ENCODE results near the gene GNAT1.
"Not testable (repeated sequence)": the region's sequence is repeated elsewhere in the genome, so short reads cannot be mapped to it uniquely, and the experiment has no call there.

GNAT1 gene

GRCh38 chr3:50224639-50225038 is 33.2 kb downstream of the GNAT1 start:
- no peak for FAIRE-seq

DNA sequence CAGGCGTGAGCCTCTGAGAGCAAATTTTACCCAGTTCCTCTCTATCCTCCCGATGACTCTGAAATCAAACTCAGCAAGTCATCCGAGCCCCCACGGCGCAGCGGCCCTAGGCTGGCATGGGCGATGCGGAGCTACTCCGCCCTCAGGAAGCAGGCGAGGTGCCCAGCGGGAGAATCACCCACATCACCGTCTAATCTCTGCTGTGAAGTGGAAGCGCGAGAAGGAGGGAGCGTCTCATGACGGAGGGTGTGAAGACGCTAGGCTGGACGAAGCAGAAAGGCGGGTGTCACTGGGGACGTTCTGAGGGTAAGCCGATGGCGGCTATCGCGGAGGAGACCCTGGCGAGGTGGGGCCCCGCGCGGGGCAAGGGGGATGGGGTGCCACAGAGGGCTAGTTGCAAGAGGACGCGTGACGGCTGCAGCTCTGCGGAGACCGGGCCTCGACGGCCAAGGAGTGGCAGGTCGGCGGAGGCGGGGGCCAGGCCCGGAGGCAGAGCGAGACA is 35.5 kb downstream of the GNAT1 start:
- no peak for FAIRE-seq

DNA sequence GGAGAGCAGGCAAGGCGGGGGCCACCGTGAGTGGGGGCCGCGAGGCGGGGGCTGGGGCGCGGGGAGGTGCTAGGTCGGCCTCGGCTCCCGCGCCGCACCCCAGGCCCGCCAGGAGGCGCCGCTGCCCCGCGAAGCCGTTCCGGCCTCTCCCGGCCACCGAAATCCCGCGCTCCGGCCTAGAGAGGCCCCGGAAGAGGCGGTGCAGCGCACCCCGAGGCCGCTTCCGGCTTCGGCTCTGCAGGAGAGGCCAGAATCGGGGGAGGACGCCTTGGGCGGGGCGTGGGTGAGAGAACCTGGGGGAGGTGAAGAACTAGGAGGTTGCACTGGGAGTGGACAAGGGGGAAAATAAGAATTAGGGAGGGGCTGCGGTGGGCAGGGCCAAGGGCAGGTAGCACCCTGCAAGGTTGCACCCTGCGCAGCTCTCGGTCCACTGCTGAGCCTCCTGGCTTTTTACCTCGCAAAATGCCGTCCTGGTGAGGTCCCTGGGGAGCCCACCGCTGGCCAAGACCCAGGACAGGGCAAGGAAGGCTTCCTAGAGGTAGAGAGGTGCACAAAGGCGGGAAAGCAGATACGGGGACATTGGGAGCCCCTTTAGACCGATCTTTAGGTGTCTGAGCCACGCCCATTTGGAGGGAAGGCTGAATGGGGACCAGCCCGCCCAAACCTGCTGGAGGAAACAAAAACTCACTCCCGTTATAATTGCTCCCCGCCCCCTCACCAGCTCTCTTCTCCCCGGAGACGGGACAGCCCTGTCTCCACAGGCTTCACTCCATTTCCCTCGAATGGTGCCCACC is 36.2 kb downstream of the GNAT1 start:
- peak; percentile 86 for FAIRE-seq

DNA sequence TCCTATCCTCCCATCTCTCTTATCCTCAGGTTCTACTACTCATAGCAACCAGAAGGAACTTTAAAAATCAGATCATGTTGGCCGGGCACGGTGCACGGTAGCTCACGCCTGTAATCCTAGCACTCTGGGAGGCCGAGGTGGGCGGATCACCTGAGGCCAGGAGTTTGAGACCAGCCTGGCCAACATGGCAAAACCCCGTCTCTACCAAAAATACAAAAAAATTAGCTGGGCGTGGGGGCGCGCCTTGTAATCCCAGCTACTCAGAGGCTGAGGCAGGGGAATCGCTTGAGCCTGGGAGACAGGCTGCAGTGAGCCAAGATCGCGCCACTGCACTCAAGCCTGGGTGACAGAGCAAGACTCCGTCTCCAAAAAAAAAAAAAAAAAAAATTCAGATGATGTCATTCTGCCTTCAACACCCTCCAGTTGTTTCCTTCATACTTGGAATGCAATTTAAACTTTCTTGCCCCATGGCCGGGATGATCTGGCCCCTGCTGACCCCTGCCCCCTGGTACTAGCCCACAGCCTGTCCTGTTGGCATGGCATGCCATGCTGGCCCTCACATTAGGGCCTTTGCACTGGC is 36.9 kb downstream of the GNAT1 start:
- not testable (repeated sequence) for FAIRE-seq

DNA sequence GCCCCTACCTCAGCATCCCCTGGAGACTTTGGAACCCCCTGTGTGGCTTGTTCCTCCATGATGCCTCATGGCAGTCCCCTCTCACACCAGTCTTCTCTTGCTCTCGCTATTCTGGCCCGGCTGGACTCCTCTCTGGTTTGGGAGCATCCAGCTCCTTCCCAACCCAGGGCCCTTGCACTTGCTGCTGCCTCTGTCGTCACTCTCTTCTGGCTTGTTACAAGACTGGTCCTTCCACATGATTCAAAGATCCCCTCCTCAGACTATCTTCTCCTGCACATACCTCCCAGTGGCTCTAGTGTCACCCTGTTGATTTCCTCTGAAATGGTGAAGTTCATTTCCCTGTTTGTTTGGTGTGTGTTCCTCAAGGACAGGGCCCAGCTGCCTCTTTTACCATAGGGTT is 38.1 kb downstream of the GNAT1 start:
- no peak for FAIRE-seq

- no peak for FAIRE-seq
Measured at GRCh38 chr3:50230104-50230793, 38.8 kb downstream of the GNAT1 start.

DNA sequence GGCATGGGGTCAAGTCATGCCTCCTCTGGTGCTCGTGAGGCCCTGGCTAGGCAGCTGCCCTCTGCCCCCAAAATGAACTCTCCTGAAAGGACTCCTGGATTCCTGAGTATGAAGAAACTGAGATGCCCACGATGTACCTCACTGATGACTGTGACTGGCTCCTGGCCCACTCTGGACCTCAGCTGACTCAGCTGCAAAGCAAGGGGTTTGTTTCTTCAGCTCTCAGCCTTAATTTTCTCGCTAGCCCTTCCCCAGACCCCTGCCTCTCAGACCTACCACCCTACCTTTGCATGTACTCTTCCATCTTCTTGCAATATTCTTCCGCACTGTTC is 39.4 kb downstream of the GNAT1 start:
- no peak for FAIRE-seq

- FAIRE-seq: no peak
Measured at GRCh38 chr3:50231581-50231980, 40.2 kb downstream of the GNAT1 start.

- no peak for FAIRE-seq
Measured at GRCh38 chr3:50232303-50232702, 40.9 kb downstream of the GNAT1 start.

DNA sequence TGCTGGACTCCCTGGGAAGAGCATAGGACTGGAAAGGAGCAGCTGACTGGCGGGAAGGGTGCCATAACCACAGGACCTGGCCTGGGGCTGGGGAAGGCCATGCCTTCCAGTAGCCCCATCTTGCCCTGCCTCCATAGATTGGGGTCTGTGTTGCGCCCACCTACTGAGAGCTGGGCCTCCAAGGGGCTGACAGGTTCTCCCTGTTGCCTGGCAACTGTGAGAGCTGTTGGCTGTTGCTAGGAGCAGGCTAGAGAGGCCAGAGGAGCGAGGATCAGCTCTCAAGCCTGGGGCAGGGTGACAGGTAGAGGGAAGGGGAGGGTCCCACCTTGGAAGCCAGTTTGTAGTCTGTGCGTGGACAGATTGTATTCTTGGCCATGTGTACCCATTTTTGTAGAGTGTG is 41.8 kb downstream of the GNAT1 start:
- no peak for FAIRE-seq

GRCh38 chr3:50235716-50236483 is 44.5 kb downstream of the GNAT1 start, which contains the start of gene GNAI2:
Gene GNAI2 (plus strand): TSS chr3:50236204. CDS start chr3:50236336, 132 bp downstream.
- peak; percentile 100 for FAIRE-seq

DNA sequence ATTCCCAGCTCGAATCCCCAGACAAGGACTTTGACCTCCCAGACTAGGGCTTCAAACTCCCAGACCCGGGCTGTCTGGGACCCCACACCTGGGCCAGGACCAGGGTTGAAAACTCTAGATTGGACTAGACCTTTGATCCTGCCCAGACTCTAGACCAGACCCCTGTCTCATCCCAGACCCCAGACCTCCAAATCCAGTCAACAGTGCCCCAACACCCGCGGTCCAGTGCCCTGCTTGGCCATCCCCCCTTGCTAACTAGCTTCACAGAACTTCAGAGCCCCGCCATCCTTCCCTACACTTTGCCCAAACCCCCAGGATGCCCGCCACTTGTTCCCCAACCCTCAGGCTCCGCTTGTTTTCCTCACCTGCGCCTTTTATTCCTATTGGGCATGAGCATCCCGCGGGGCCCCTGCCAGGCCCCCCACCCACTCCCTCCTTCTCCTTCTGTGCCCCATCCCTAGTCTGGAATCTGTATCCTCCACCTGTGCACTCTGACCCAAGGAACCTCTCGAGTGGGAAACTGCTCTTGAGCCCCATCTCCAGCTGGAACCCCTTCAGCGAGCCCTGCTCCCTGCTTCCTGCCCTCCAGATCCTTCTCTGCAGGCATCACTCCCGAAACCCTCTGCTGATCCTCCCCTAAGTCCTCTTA is 45.2 kb downstream of the GNAT1 start:
- FAIRE-seq: no peak

DNA sequence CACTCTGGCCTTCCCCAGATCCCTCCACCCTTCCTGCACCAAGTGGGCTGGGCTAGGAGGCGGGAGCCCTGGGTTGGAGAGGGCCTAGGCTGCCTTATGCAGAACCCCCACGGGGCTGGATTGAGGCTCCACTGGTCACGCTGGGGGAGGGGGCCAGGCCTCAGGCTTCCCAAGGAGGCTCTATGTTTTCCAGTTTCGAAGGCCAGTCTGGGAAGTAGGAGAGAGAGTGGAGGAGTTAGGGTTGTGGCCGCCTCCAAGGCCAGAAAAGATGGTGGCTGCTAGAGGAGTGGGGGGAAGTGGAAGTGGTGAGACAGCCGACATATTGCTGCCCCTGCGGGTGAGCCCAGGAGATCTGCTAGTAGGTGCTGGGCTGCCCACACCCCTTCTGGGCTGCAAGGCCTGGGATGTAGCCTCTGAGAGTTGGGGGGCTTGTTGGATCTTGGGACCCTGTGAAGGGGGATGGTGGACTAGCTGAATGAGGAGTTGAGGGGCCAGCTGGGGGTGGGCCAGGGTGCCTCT is 45.8 kb downstream of the GNAT1 start:
- no peak for FAIRE-seq

DNA sequence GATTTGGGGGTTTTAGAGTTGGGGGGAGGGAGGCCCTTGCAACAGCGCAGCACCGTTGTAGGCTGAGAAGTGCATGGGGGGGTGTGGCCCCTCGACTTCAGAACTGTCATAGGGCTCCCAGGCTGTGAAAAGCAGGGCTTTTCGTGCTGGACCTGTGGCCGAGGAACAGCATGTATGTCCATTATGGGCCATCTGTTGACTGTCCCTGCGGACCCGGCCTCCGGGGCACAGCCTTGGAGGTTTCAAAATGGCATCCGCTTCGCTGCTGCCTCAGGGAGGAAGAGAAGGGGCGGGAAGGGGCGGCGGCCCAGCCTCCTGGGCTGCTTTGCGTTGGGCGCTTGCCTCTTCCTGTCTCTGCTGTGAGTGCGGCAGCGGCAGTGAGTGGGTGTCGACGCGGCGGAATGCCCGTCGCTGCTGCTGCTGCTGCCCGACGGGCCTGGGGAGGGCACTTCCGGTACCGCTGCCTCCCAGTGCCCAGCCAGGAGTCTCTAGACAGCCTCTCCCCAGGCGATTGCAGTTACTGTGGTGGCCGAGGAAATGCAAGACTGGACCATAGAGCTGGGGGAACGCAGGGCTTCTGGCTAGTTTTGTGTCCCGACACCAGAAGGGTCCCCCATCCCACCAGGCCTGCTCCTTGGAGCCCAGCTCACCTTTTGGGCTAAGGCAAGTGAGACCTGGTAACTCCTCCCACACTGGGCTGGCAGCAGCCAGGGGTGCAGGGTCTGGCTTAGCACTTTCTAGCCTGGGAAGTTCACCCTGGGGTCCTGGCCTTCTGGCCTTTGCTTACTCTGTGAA is 46.5 kb downstream of the GNAT1 start:
- no peak for FAIRE-seq

DNA sequence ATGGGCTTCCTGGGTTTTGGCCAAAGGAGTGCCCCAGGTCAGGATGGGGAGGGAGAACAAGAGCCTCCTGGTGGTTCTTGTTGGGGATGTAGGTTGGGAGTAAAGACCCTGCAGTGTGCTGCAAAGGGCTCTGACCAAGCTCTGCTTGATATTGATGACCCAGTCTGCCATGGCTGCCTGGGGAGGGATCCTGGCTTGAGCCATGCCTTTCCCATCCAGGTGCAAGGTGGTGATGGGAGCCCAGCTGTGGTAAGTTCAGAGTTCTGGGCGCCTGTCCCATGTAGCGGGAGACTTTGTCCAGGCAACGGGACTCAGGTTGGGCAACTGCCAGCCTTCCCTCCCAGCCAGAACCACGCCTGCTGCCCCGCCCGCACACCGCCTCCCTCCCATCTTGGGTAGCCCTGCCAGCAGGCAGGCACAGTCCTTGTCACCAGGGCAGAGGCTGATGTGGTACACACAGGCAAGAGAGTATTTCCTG is 47.2 kb downstream of the GNAT1 start:
- FAIRE-seq: no peak

GRCh38 chr3:50239649-50240048 is 48.2 kb downstream of the GNAT1 start:
- FAIRE-seq: no peak

GRCh38 chr3:50241163-50241562 is 49.8 kb downstream of the GNAT1 start:
- no peak for FAIRE-seq

- FAIRE-seq: no peak
Measured at GRCh38 chr3:50241713-50242380, 50.4 kb downstream of the GNAT1 start.

DNA sequence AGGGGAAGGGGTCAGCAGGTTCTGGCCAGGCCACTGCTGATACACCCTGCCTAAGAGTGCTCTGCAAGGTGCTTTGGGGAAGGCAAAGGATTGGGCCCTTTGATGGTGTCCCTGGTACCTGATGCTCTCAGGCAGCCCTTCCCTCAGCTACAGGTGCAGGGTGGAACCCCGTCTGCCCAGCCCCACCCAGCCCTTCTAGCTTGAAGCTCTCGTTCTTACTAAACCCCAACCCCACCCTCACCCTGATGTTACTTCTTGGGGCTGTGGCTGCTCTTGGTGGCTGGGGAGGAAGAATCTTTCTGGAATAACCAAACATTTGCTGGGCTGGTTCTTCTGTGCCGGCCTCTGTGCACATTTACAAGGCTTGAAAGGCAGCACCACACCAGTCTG is 51.0 kb downstream of the GNAT1 start:
- no peak for FAIRE-seq

- FAIRE-seq: no peak
Measured at GRCh38 chr3:50242851-50243542, 51.6 kb downstream of the GNAT1 start.

Measured in G401.6 (cell line).